GM23248 (cell line): Measurements from ENCODE around the gene TMEM108. TPM values are rescaled to one million over a fixed set of nuclear protein-coding genes. Genes with fewer than 3 reads are reported as not detected.

Experiments
- DNase-seq: peaks from one replicate; pipeline ENCODE4 v3.0.0-alpha.2; 2015
- H2AFZ ChIP-seq: fragments of 200-600 bp; sonication (generic); 2 replicates; pipeline ENCODE4 v1.6.1; 2016; ENCODE audit warnings: antibody characterized with exemption
- H3F3A ChIP-seq: fragments of 200-600 bp; sonication (generic); 2 replicates; pipeline ENCODE4 v1.6.1; 2016; ENCODE audit warnings: mild to moderate bottlenecking, antibody characterized with exemption, mixed run types; ENCODE audit not compliant: insufficient read depth
- H3K27ac ChIP-seq: fragments of 200-600 bp; sonication (generic); 2 replicates; pipeline ENCODE4 v1.5.1; 2016; ENCODE audit warnings: mild to moderate bottlenecking
- H3K27me3 ChIP-seq: fragments of 200-600 bp; sonication (generic); replicated peaks from 2 replicates; pipeline ENCODE4 v1.6.1; 2016; ENCODE audit warnings: mild to moderate bottlenecking; ENCODE audit not compliant: insufficient read depth
- H3K36me3 ChIP-seq: fragments of 200-600 bp; sonication (generic); 2 replicates; pipeline ENCODE4 v1.6.1; 2016; ENCODE audit warnings: low read depth, mild to moderate bottlenecking
- H3K4me1 ChIP-seq: fragments of 200-600 bp; sonication (generic); 2 replicates; pipeline ENCODE4 v1.6.1; 2016; ENCODE audit warnings: mild to moderate bottlenecking; ENCODE audit not compliant: insufficient read depth
- H3K4me2 ChIP-seq: fragments of 200-600 bp; sonication (generic); one replicate; pipeline ENCODE4 v1.6.1; 2016; ENCODE audit warnings: mild to moderate bottlenecking; ENCODE audit not compliant: unreplicated experiment
- H3K4me3 ChIP-seq: fragments of 200-600 bp; sonication (generic); 2 replicates; pipeline ENCODE4 v1.5.1; 2016; ENCODE audit warnings: mild to moderate bottlenecking
- H3K79me2 ChIP-seq: fragments of 200-600 bp; sonication (generic); 2 replicates; pipeline ENCODE4 v1.6.1; 2016; ENCODE audit warnings: mild to moderate bottlenecking; ENCODE audit not compliant: insufficient read depth
- H3K9ac ChIP-seq: fragments of 200-600 bp; sonication (generic); 2 replicates; pipeline ENCODE4 v1.6.1; 2016; ENCODE audit warnings: mild to moderate bottlenecking
- H3K9me2 ChIP-seq: fragments of 200-600 bp; sonication (generic); 2 replicates; pipeline ENCODE4 v1.6.1; 2016; ENCODE audit warnings: mixed run types, mild to moderate bottlenecking, moderate library complexity; ENCODE audit not compliant: insufficient read depth
- H3K9me3 ChIP-seq: fragments of 200-600 bp; sonication (generic); one replicate; pipeline ENCODE4 v1.6.1; 2017; ENCODE audit warnings: low read depth
- H4K20me1 ChIP-seq: fragments of 200-600 bp; sonication (generic); 2 replicates; pipeline ENCODE4 v1.6.0; 2016; ENCODE audit not compliant: insufficient read depth
- EZH2 ChIP-seq: fragments of 200-600 bp; sonication (generic); IDR thresholded peaks from 2 replicates; pipeline ENCODE4 v1.6.1; 2018; ENCODE audit warnings: antibody characterized with exemption, mild to moderate bottlenecking; ENCODE audit not compliant: insufficient read depth, poor library complexity, severe bottlenecking
- EZH2phosphoT487 ChIP-seq: fragments of 200-600 bp; sonication (generic); IDR thresholded peaks from 2 replicates; pipeline ENCODE4 v1.6.1; 2018; ENCODE audit warnings: antibody characterized with exemption, moderate library complexity, mild to moderate bottlenecking, low read depth; ENCODE audit not compliant: insufficient read depth
- WGBS, 2 experiments: methylation state at CpG; one replicate each; pipeline ENCODE4 v1.1.6; 2015 to 2017; ENCODE audit warnings: low lambda C conversion rate in 2 of 2, low coverage in 1 of 2; ENCODE audit errors: missing lambda C conversion rate in 2 of 2; 5-methylcytosine and 5-hydroxymethylcytosine counted together
- in situ Hi-C: fragments of 300-500 bp; cut with MboI; formaldehyde crosslinking; loops from 2 replicates; pipeline ENCODE4 v1.15.0; 2020
- polyA plus RNA-seq: library from polyadenylated mRNA; unstranded; fragments of >200 nt; fragmentation: Nextera tagmentation; extraction: Ambion mirVana; gene quantifications from 2 replicates; pipeline ENCODE4 v1.2.1, GENCODE V29; 2016
- total RNA-seq: library from RNA; depleted of rRNA; stranded (reverse); fragments of >200 nt; shearing (Covaris generic); gene quantifications from 2 replicates; pipeline ENCODE4 v1.2.3, GENCODE V29; 2014

Gene TMEM108
- total and polyA plus RNA-seq, 2 experiments from 2014 or later = not detected

- 0 to 2% methylated on average over 2 of the region's 2 CpGs for WGBS, 2 experiments
- Histone ChIP-seq H3K27ac (no peak overlapping the region), H3K9me3 (no peaks in the 10 kb centered on the region), H3K27me3 (no peaks in the 10 kb centered on the region), H3K36me3 (no peaks in the 10 kb centered on the region), H3K4me3 (no peak overlapping the region), H2AFZ (no peak overlapping the region), H3K9ac (no peak overlapping the region), H3K79me2 (no peaks in the 10 kb centered on the region), H3K4me2 (no peak overlapping the region), H4K20me1 (no peaks in the 10 kb centered on the region), H3K9me2 (no peaks in the 10 kb centered on the region), H3F3A (no peaks in the 10 kb centered on the region), H3K4me1 (0 out of 2 replicates have a peak, but pooled peaks cover 5% of the 10 kb centered on the region)
- DNase-seq = peak; percentile 35
- in situ Hi-C loops = no loop called here
- TF ChIP-seq EZH2phosphoT487 (no peak), EZH2 (no peak)
Measured at GRCh38 chr3:133277813-133278212, 239.6 kb downstream of the TMEM108 start.

GRCh38 chr3:133278260-133279043 lies 240.3 kb downstream of the TMEM108 start:
- Histone ChIP-seq H3K9ac (no peak overlapping the region), H3K79me2 (no peaks in the 10 kb centered on the region), H2AFZ (no peak overlapping the region), H3K27ac (no peak overlapping the region), H3K9me3 (no peaks in the 10 kb centered on the region), H3K36me3 (no peaks in the 10 kb centered on the region), H3K4me3 (no peak overlapping the region), H3K4me2 (no peak overlapping the region), H3K9me2 (no peaks in the 10 kb centered on the region), H4K20me1 (no peaks in the 10 kb centered on the region), H3F3A (no peaks in the 10 kb centered on the region), H3K4me1 (0 out of 2 replicates have a peak, but pooled peaks cover 5% of the 10 kb centered on the region), H3K27me3 (no peaks in the 10 kb centered on the region)
- WGBS, 2 experiments = 36 to 40% methylated on average over 7 of the region's 7 CpGs
- TF ChIP-seq EZH2phosphoT487 (no peak), EZH2 (no peak)
- no peak for DNase-seq
- in situ Hi-C loops = no loop called here

GRCh38 chr3:133280586-133280985 lies 242.4 kb downstream of the TMEM108 start:
- Histone ChIP-seq H3K27me3 (no peaks in the 10 kb centered on the region), H3K9ac (no peak overlapping the region), H3K36me3 (no peaks in the 10 kb centered on the region), H3K9me3 (no peaks in the 10 kb centered on the region), H2AFZ (no peak overlapping the region), H3F3A (no peaks in the 10 kb centered on the region), H3K27ac (no peak overlapping the region), H4K20me1 (no peaks in the 10 kb centered on the region), H3K4me3 (no peak overlapping the region), H3K4me2 (no peak overlapping the region), H3K79me2 (no peaks in the 10 kb centered on the region), H3K9me2 (no peaks in the 10 kb centered on the region), H3K4me1 (0 out of 2 replicates have a peak, but pooled peaks cover 5% of the 10 kb centered on the region)
- WGBS, 2 experiments = 0 to 4% methylated on average over 1 of the region's 1 CpG
- no peak for DNase-seq
- in situ Hi-C loops = no loop called here
- TF ChIP-seq EZH2phosphoT487 (no peak), EZH2 (no peak)

- Histone ChIP-seq H3F3A (no peaks in the 10 kb centered on the region), H3K27me3 (no peaks in the 10 kb centered on the region), H3K4me3 (no peak overlapping the region), H3K9ac (no peak overlapping the region), H3K4me2 (no peak overlapping the region), H3K27ac (no peak overlapping the region), H3K9me3 (no peaks in the 10 kb centered on the region), H3K4me1 (0 out of 2 replicates have a peak, but pooled peaks cover 5% of the 10 kb centered on the region), H3K9me2 (no peaks in the 10 kb centered on the region), H4K20me1 (0 out of 2 replicates have a peak, but pooled peaks cover under 1% of the 10 kb centered on the region), H3K36me3 (no peaks in the 10 kb centered on the region), H2AFZ (no peak overlapping the region), H3K79me2 (no peaks in the 10 kb centered on the region)
- 26 to 32% methylated on average over 4 of the region's 4 CpGs for WGBS, 2 experiments
- TF ChIP-seq EZH2 (no peak), EZH2phosphoT487 (no peak)
- peak; percentile 19 for DNase-seq
- in situ Hi-C loops = no loop called here
Measured at GRCh38 chr3:133282236-133282635, 244.0 kb downstream of the TMEM108 start.
